HG02981 (cell line): ENCODE measurements around the gene JARID2.

Source experiments
- ATAC-seq: cut with Tn5 transposase; IDR thresholded peaks from one replicate; pipeline ENCODE4 v1.9.1; 2021; ENCODE audit warnings: mild to moderate bottlenecking, moderate library complexity; ENCODE audit not compliant: unreplicated experiment

JARID2 gene

GRCh38 chr6:15431762-15432483 lies 186.1 kb downstream of the JARID2 start:
- no peak for ATAC-seq

- ATAC-seq, result no peak
These were observed 187.6 kb downstream of the JARID2 start for GRCh38 chr6:15433511-15433861.

DNA sequence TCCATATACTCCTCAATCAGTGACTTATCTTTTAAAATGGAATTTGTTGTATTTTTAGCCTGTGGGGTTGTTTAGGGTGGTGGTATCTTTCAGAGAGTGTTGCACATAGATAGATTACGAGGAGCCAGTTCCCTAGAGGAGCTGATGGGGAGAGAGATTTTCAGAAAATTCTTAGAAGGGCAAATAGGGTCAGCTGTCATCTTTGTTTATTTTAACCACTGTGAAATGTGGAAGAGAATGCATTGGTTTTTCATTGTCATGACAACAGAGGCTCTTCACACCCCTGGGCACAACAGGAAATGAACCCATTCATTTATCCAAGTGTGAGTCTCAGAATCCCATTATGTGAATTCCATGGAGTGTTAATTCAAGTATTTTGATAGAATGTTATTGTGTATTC lies 188.4 kb downstream of the JARID2 start:
- no peak for ATAC-seq

DNA sequence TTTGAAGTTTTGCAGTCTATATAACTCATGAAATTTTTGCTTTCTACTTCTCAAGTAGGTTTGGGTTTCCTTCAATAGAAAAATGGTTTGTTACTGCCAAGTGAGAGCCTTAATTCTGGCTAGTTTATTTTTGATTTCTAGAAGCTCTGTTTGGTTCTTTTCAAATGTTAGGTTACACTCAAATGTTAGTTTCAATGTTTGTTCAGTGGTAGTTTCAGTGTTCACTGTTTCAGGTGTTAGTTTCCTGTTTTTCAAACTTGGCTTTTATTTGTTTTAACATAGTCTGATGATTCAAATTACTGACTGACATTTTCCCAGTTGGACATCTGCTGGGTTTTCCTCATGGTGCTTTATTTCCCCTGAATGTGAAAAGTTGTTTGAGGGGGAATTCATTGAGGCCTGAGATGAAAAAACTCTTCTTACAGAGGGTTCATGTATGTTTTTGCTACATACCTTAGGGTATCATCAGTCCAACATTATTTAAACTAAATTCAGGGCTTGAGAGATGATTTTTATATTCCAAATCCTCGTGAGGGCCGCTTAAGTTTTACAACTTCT lies 189.0 kb downstream of the JARID2 start:
- no peak for ATAC-seq

- no peak for ATAC-seq
These were observed 189.6 kb downstream of the JARID2 start for GRCh38 chr6:15435468-15435867.

DNA sequence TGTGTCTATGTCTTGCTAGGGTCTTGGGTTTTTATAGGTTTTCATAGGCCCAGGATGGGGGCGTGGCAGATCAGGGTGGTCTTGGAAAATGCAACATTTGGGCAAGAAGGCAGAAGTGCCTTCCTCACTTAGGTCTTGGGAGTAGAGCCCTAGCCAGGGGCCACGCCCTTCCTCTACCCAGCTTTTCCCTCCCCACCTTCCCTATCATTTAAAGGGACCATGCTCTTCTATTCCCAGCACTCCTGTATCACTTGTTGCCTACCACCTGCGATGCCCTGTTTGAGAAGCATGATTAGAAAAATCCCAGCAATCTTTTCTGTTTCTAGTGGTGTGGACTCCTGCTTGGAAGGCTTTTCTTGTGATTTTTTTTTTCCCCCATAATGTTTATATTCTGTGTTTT lies 190.6 kb downstream of the JARID2 start:
- no peak for ATAC-seq

GRCh38 chr6:15437090-15437635 lies 191.3 kb downstream of the JARID2 start:
- no peak for ATAC-seq

DNA sequence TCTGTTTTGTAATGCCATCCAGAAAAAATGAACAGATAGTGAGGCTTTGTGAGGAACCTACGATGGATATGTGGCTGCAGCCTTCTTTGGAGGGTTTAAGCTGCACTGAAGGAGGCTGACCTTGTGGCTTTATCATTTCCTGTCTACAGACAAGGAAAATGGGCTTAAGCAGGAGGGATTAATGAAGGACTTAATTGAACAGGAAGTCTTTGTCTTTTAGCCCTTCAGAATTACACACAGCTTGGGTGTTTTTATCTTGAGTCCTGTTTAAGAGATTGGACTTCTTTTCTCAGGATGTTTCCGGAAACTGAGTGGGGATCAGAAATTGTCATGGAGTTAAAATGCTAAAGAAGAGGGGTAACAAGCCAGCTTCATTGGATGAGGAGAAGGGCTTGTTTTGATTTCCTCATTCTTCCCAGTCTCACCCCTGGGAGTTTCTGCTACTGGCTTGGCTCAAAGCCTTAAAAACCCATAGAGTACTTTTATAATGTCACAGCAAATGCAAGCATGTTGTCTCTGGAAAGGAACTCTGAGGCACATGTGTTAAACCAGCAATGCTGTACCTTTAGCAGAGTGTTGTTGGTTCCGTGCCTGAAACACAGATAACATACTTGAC lies 193.6 kb downstream of the JARID2 start:
- no peak for ATAC-seq

GRCh38 chr6:15440040-15440439 lies 194.2 kb downstream of the JARID2 start:
- ATAC-seq, result no peak

GRCh38 chr6:15441215-15441868 lies 195.5 kb downstream of the JARID2 start:
- no peak for ATAC-seq

DNA sequence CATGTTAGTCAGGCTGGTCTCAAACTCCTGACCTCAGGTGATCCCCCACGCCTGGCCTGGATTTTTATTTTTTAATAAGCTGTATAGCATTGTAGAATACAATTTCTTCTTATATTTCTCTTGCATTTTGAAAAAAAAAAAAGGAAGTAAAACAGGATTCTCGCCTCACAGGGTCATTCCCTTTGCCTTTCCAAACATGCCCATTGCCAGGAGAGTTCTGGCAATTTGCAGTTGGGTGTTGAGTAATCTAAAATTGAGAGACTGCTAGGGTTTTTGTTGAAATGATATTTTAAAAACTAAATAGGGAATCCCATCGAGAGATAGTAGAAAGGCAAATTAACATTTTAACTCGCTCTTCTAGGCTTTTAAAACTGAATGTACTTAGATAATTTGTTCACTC lies 196.1 kb downstream of the JARID2 start:
- no peak for ATAC-seq

- no peak for ATAC-seq
These were observed 196.6 kb downstream of the JARID2 start for GRCh38 chr6:15442467-15442866.

GRCh38 chr6:15443119-15443830 lies 197.4 kb downstream of the JARID2 start:
- no peak for ATAC-seq

DNA sequence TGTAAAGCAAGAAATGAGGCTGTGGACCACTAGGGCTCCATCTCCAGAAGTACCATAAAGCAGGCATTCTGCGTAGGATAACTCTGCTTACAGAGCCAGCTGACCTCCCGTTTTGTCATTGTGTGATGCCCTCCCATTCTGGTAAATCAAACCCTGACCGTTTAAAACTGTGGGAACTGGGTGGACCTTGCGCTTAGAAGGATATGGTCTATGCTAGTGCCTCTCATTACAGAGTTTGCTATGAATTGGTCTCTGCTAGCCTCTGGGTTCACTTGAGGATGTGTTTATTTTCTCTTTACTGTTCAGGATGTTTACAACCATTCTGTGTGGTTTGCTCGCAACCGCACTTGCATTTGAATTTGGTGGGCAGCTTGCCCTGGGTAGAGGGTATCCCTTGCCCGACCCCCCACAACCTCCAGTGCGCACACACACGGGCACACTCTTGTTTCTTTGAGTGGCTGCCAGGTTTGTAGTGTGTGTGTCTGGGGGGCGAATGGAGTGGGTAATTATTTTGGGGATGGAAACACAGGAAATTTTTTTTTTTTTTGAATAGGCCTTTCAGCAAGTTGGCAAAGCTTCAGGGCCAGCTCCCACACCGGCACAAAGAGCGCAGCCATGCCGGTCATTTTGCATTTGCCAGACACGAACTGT lies 198.3 kb downstream of the JARID2 start:
- ATAC-seq, result no peak

DNA sequence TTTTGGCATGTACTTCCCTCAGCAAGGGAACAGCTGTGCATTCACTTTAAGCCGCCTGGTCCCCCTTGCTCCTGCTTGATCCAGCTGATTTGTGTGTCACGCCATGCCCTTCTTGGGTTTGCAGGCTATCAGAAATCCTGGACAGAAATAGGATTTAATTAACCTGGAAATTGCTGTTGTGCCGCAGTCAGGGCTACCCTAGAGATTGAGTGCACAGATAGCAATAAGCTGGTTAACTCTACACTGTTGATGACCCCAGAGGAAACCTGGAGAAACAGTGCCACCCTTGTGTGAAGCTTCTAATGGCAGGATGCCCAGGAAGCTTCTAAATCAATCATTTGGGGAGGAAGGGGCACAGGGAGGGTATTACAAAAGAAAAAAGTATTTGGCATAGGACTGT lies 199.0 kb downstream of the JARID2 start:
- no peak for ATAC-seq

- ATAC-seq, result no peak
These were observed 201.8 kb downstream of the JARID2 start for GRCh38 chr6:15447546-15448267.

DNA sequence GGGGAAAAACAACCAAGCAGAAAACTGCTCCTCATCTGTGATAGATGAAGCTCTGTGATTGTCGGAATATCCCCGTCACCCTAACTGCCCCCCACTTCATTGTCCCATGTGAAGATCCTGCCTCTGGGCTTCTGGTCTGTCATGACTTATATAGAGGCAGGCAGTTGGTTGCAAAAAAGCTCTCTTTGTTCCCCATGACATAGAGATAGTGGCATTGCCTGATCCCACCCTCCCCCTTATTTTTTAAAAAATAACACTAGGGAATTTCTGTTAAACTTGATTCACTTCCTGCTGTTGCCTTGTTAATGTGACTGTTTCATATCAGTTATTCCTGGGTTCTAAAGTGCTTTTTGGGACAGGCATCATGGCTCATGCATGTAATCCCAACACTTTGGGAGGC lies 203.1 kb downstream of the JARID2 start:
- ATAC-seq, result no peak

DNA sequence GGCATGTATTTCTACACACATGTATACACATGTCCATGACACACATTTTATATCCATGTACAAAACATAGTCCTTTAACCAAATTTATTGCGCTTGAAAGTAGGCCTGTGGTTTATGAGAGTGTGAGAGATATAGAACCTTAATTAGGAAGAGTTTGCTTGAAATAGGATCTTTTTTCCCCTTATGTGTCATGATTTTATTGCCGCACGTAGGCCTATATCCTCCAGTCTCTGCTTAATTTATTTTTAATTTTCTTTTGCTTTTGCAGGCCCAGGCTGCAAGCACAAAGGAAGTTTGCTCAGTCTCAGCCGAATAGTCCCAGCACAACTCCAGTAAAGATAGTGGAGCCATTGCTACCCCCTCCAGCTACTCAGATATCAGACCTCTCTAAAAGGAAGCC lies 205.9 kb downstream of the JARID2 start:
- ATAC-seq, result no peak

GRCh38 chr6:15452182-15452941 lies 206.5 kb downstream of the JARID2 start:
- no peak for ATAC-seq
